DND-41 (cell line): ENCODE measurements around the gene RALGAPA2.

Experiments
- EZH2 ChIP-seq: IDR thresholded peaks from 3 replicates; pipeline ENCODE4 v1.6.1; 2012; ENCODE audit warnings: borderline replicate concordance, low read depth, mild to moderate bottlenecking, moderate library complexity, low read length, inconsistent platforms; ENCODE audit not compliant: severe bottlenecking
- TF ChIP-seq, protein P1 (sequence below): IDR thresholded peaks from 2 replicates; pipeline ENCODE4 v1.5.1; 2012; ENCODE audit warnings: borderline replicate concordance, low read length, moderate library complexity, mild to moderate bottlenecking; ENCODE audit not compliant: poor library complexity, severe bottlenecking; ENCODE audit errors: extremely low read depth

DNA sequence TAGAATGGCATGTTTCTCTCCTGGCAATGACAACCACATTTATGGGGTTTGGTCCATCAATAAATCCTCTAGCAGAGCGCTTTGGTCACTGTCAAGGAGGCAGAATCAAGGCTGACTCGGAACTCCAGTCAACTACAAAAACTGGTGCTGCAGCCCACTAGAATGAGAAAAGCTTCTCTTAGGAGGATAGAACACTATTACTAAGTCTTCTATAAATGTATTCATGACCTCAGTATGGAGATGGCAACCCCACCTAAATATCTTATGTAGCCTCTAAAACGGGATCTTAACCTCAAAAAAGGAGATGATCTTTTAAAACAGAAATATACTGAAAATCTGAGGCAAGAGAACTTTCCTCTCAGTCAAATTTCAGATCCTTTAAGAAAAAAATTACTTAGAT is 68.5 kb downstream of the RALGAPA2 start:
- TF ChIP-seq, protein P1, sequence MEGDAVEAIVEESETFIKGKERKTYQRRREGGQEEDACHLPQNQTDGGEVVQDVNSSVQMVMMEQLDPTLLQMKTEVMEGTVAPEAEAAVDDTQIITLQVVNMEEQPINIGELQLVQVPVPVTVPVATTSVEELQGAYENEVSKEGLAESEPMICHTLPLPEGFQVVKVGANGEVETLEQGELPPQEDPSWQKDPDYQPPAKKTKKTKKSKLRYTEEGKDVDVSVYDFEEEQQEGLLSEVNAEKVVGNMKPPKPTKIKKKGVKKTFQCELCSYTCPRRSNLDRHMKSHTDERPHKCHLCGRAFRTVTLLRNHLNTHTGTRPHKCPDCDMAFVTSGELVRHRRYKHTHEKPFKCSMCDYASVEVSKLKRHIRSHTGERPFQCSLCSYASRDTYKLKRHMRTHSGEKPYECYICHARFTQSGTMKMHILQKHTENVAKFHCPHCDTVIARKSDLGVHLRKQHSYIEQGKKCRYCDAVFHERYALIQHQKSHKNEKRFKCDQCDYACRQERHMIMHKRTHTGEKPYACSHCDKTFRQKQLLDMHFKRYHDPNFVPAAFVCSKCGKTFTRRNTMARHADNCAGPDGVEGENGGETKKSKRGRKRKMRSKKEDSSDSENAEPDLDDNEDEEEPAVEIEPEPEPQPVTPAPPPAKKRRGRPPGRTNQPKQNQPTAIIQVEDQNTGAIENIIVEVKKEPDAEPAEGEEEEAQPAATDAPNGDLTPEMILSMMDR, result no peak
- no peak for TF ChIP-seq EZH2
